Measurements from ENCODE around the gene AKAP1.
"Not testable (repeated sequence)": the region's sequence is repeated elsewhere in the genome, so short reads cannot be mapped to it uniquely, and the experiment has no call there.

The AKAP1 gene

GRCh38 chr17:57077000-57077399, 8.0 kb upstream of the AKAP1 start:
- no peak for DNase-seq (ENCODE audit: low spot score)

- no peak for DNase-seq (ENCODE audit: low spot score)
Measured at GRCh38 chr17:57078274-57078673, 6.8 kb upstream of the AKAP1 start.

- no peak for DNase-seq (ENCODE audit: low spot score)
Measured at GRCh38 chr17:57080718-57081117, 4.3 kb upstream of the AKAP1 start.

DNA sequence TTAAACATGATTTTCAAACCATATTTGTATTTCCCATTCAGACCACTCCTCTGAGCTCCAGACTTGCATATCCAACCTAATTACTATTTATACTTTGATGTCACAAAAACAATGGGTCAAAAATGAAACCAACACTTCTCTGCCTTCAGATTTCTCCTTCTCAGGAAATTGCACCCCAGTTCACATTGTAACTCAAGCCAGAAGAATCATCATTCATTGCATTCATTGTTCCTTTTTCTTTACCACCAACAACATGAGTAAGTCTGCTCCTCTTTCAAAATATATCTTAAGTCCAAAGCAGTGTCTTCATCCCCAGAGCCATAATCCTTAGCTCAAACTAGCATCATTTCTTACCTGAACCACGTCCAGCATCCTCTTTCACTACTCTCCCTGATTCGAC, 2.6 kb upstream of the AKAP1 start:
- no peak for DNase-seq (ENCODE audit: low spot score)

DNA sequence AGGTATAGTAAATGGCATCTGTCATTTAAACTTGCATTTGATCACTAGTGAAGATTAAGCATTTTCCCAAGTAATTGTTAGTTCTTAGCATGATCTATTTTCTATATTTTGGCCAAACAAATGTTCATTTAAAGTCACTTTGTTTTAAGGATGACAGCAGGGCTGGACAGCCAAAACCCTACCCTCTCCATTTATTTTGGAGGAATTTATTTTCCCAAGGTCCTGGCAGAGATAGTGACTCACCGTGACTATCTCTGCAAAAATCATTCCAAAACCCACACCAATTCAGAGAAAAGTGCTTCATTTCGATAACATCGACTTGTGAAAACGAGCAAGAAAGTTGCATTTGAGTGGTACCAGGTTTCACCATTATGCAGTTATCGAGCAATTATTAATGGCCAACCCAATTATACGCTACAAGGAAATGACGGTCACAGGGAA, 665 bp upstream of the AKAP1 start:
- no peak for DNase-seq (ENCODE audit: low spot score)

DNA sequence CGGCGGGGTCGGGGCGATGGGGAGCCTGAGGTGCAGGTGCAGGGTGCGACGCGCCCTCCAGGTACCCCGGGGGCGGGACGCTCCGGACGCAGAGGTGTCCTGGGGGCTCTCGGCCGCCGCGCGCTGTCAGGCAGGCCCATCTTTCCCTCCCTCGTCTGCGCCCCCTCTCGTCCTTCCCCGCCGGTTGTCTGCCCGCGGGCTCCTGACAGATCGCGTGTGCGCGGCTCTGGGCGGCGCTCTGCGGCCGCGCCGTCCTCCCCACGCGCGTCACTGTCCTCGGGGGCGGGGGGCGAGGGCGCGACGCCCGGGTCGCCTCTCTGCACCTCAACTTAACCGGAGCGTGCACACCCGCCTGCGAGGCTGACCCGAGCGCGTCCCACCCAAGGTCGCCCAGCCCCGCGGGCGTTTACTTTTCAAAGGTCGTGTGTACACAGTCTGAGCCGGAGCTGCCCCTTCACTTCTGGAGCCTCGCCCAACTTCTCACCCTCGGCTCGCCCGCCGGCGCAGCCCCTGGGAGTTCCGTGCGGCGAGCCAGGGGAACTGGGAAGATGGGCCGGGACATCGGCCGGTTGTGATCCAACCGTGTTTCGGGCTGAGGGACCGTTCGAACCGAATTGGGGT, 512 bp downstream of the AKAP1 start:
- DNase-seq (ENCODE audit: low spot score) = peak; percentile 89

DNA sequence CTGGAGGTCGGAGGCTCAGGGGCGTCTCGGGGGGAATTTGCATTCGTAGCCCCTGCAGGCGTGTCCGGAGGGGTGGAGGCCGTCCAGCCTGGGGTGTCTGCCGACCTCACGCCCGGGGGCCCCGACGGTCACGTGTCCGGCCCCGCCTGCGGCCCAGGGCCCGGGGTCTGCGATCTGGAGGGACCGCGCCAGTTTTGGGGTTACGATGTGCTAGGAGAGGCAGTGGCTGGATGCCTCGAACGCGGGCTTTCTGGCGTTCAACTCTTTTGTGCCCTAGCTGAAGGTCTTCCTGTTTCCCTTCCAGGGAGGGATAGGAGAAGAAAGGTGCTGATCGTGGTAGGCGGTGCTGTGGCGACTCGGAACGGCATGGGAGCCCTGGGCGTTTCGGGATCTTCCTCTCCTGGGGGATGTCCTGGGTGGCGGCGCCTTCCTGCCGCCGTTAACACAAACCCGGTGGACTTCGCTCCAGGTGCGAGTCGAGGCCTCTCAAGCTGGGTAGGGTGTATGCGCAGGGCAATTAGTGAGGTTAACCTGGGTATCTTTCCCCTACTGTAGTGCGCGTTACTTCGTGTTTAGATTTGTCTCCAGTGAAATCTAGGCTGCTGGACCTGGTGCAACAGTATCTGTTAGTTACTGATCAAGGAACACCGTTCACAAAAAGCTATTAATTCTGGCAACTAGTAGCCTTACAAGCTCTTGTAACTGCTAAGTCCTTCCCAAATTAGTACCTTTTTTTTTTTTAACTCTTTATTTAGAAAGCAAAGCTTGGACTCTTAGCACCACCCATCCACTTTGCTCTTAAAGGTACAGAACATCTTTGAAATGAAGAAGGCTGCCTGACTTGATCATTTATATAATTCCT, 1.3 kb downstream of the AKAP1 start:
- peak; percentile 70 for DNase-seq (ENCODE audit: low spot score)

GRCh38 chr17:57088298-57088697, 3.3 kb downstream of the AKAP1 start:
- DNase-seq (ENCODE audit: low spot score) = no peak

DNA sequence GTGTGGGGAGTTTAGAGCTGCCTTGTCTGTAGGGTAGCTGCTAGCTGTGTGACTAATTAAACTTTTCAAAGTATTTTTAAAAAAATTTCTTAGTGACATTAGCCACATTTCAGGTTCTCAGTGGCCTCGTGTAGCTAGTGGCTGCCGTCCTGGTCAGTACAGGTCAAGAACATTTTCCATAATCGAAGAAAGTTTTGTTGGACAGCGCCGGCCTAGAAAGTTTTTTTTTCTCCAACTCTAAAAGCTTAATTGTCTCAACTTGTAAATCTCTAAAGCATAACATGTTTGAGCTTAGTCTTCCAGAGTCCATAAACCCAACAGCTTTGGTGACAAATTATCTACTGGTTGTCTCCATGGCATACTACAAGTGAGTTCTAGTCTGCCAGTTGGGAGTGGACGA, 4.3 kb downstream of the AKAP1 start:
- no peak for DNase-seq (ENCODE audit: low spot score)

DNA sequence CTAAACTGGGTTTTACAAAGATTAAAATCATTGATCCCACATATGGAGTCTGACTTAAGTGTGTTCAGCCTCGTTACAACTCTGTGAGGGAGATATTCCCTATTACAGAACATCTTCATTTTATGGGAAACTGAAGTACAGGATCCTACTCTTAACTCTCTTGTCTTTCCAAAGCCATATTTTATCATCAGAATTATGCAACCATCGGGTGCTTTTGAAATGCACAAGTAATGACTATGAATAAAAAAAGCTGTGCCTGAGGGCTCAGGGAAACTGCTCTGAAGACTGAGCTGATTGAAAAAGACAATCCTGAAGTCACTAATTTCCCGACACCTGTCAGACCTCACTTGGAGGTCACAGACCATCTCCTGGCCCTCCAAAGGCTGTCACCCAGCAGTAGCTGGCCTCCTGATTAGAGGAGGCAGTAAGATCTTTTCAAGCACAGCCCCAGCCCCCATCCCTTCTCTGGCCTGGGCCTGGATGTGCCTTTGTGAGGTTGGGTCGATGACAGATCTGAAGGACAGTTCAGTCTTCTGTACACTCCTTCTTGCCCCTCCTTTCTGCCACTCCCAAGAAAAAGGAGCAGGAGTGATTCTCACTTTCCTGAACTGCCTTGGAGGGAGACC, 5.6 kb downstream of the AKAP1 start:
- no peak for DNase-seq (ENCODE audit: low spot score)

GRCh38 chr17:57091186-57091618, 6.2 kb downstream of the AKAP1 start:
- no peak for DNase-seq (ENCODE audit: low spot score)

- no peak for DNase-seq (ENCODE audit: low spot score)
Measured at GRCh38 chr17:57092171-57092570, 7.1 kb downstream of the AKAP1 start.

DNA sequence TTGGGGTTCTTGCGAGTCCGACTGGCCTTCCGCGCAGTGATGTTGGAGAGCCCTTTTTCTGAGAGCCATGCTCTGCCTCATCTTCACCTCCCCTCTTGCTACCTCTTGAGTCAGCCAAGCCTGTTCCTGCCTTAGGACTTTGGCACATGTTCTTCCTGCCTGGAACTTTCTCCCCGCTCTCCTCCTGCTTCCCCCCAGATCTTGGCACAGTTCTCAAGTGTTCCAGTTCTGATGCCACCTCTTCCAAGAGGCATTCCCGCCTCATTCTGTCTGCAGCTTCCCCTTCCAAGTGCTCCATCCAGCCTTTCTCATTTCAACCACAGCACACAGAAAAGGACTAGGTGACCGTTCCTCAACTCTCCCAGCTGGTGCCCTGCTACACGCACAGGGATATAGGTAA, 7.7 kb downstream of the AKAP1 start:
- DNase-seq (ENCODE audit: low spot score) = no peak

GRCh38 chr17:57096472-57097202, 11.6 kb downstream of the AKAP1 start:
- no peak for DNase-seq (ENCODE audit: low spot score)

DNA sequence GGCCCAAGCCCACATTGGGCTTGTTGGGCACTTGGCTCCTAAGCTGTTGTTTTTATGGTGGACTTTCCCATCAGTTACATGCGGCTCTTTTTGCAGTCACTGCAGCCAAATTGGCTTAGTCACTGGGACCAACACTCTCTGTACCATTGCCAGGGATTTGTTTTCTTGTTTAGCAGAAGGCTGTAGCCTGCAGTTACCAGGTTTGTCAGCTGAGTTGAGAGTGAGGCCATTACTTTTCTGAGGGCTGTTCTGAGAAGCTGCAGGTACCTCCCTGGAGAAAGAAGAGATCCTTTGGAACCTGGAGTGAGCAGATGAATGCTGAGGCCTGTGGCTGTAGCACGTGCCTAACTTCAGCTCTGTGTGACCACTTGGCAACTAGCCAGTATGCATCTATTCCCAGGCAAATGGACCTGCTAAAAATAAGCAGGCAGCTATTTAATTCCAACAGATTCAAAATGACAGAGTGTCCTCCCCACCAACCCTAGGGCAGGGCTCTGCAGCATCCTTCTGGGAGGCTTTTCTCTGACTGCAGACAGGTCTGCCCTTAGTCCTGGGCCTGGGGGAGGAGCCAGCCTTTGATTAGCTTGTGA, 12.9 kb downstream of the AKAP1 start:
- no peak for DNase-seq (ENCODE audit: low spot score)

- DNase-seq (ENCODE audit: low spot score) = no peak
Measured at GRCh38 chr17:57099165-57099564, 14.1 kb downstream of the AKAP1 start.

DNA sequence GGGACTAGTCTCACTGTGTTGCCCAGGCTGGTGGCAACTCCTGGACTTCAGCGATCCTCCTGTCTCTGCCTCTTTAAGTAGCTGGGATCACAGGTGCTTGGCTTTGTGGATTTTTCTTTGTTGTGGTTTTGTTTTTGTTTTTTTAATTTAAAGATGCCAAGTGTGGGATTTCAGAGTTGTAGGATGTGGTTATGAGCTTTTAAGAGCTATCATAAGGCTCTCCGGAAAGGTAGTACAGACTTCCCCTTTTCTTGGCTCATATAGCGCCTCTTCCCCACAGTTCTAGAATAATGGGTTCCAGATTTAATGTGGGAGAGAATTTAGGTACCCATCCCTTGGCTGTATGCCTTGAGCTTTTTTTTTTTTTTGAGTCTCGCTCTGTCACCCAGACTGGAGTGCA, 17.1 kb downstream of the AKAP1 start:
- DNase-seq (ENCODE audit: low spot score) = no peak

GRCh38 chr17:57102660-57103059, 17.6 kb downstream of the AKAP1 start:
- DNase-seq (ENCODE audit: low spot score) = not testable (repeated sequence)

- DNase-seq (ENCODE audit: low spot score) = no peak
Measured at GRCh38 chr17:57104461-57105175, 19.6 kb downstream of the AKAP1 start.

DNA sequence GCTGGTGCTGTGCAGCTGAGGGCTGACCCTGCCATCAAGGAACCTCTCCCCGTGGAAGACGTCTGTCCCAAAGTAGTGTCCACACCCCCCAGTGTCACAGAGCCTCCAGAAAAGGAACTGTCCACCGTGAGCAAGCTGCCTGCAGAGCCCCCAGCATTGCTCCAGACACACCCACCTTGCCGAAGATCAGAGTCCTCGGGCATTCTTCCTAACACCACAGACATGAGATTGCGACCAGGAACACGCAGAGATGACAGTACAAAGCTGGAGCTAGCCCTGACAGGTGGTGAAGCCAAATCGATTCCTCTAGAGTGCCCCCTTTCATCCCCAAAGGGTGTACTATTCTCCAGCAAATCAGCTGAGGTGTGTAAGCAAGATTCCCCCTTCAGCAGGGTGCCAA, 20.5 kb downstream of the AKAP1 start:
- no peak for DNase-seq (ENCODE audit: low spot score)

DNA sequence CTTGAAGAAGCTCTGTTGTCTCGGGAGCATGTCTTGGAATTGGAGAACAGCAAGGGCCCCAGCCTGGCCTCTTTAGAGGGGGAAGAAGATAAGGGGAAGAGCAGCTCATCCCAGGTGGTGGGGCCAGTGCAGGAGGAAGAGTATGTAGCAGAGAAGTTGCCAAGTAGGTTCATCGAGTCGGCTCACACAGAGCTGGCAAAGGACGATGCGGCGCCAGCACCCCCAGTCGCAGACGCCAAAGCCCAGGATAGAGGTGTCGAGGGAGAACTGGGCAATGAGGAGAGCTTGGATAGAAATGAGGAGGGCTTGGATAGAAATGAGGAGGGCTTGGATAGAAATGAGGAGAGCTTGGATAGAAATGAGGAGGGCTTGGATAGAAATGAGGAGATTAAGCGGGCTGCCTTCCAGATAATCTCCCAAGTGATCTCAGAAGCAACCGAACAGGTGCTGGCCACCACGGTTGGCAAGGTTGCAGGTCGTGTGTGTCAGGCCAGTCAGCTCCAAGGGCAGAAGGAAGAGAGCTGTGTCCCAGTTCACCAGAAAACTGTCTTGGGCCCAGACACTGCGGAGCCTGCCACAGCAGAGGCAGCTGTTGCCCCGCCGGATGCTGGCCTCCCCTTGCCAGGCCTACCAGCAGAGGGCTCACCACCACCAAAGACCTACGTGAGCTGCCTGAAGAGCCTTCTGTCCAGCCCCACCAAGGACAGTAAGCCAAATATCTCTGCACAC, 21.2 kb downstream of the AKAP1 start:
- no peak for DNase-seq (ENCODE audit: low spot score)
